Measurements from ENCODE around the gene CEP126.

Gene CEP126

GRCh38 chr11:101913656-101914055, 1.2 kb upstream of the CEP126 start:
- no peak overlapping the region for H3K4me3 ChIP-seq (replicated peaks in 1 of 2; ENCODE audit: low read depth in 2 of 2, low read length in 2 of 2)
- DNase-seq (ENCODE audit: low read depth in 2 of 2), result no peak
- TF ChIP-seq, protein P1, sequence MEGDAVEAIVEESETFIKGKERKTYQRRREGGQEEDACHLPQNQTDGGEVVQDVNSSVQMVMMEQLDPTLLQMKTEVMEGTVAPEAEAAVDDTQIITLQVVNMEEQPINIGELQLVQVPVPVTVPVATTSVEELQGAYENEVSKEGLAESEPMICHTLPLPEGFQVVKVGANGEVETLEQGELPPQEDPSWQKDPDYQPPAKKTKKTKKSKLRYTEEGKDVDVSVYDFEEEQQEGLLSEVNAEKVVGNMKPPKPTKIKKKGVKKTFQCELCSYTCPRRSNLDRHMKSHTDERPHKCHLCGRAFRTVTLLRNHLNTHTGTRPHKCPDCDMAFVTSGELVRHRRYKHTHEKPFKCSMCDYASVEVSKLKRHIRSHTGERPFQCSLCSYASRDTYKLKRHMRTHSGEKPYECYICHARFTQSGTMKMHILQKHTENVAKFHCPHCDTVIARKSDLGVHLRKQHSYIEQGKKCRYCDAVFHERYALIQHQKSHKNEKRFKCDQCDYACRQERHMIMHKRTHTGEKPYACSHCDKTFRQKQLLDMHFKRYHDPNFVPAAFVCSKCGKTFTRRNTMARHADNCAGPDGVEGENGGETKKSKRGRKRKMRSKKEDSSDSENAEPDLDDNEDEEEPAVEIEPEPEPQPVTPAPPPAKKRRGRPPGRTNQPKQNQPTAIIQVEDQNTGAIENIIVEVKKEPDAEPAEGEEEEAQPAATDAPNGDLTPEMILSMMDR (IDR thresholded peaks at IDR 0.05; ENCODE audit: low read depth, low read length), result no peak

GRCh38 chr11:101914341-101914737, 471 bp upstream of the CEP126 start:
- peak in 1 of 2 donors; percentile 65 for DNase-seq (ENCODE audit: low read depth in 2 of 2)
- peak overlapping the region; percentile 77 to 81 for H3K4me3 ChIP-seq (replicated peaks in 1 of 2; ENCODE audit: low read depth in 2 of 2, low read length in 2 of 2)
- TF ChIP-seq, protein P1 (IDR thresholded peaks at IDR 0.05; ENCODE audit: low read depth, low read length), result no peak

- TF ChIP-seq, protein P1 (IDR thresholded peaks at IDR 0.05; ENCODE audit: low read depth, low read length), result no peak
- DNase-seq (ENCODE audit: low read depth in 2 of 2), result peak; percentile 78 to 81
- peak overlapping the region; percentile 77 to 81 for H3K4me3 ChIP-seq (replicated peaks in 1 of 2; ENCODE audit: low read depth in 2 of 2, low read length in 2 of 2)
Measured at GRCh38 chr11:101915791-101916291, 1.0 kb downstream of the CEP126 start.

- peak within 1 kb of the TSS; percentile 77 to 81 for H3K4me3 ChIP-seq (replicated peaks in 1 of 2; ENCODE audit: low read depth in 2 of 2, low read length in 2 of 2)
- no peak for DNase-seq (ENCODE audit: low read depth in 2 of 2)
- TF ChIP-seq, protein P1 (IDR thresholded peaks at IDR 0.05; ENCODE audit: low read depth, low read length), result no peak
Measured at GRCh38 chr11:101916422-101916821, 1.6 kb downstream of the CEP126 start, which contains the start of gene ANGPTL5. ANGPTL5 (minus strand) TSS chr11:101916522; CDS start chr11:101907909, 8,613 bp downstream.

- TF ChIP-seq, protein P1 (IDR thresholded peaks at IDR 0.05; ENCODE audit: low read depth, low read length), result no peak
- no peak overlapping the region for H3K4me3 ChIP-seq (replicated peaks in 1 of 2; ENCODE audit: low read depth in 2 of 2, low read length in 2 of 2)
- no peak for DNase-seq (ENCODE audit: low read depth in 2 of 2)
Measured at GRCh38 chr11:101917226-101917625, 2.4 kb downstream of the CEP126 start.

- TF ChIP-seq, protein P1 (IDR thresholded peaks at IDR 0.05; ENCODE audit: low read depth, low read length), result no peak
- no peak overlapping the region for H3K4me3 ChIP-seq (replicated peaks in 1 of 2; ENCODE audit: low read depth in 2 of 2, low read length in 2 of 2)
- DNase-seq (ENCODE audit: low read depth in 2 of 2), result no peak
Measured at GRCh38 chr11:101920992-101921391, 6.2 kb downstream of the CEP126 start.

DNA sequence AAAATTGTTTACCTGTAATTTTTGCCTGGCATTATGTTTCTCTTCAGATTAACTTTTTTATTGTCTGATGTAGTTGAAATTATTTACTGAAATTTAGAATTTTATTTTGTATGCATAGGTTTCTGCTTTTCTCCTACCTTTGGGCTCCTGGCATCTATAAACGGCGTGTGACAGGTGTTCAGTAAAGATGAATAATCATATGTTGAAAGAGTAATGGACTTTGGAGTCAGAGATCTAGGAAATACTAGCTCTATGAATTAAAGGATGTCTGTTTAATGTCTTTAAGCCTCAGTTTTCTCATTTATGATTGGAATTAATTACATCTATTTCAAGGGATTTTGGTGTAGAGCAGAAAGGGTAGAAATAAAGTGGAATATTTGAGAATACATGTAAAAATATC, 8.7 kb downstream of the CEP126 start:
- no peak for DNase-seq (ENCODE audit: low read depth in 2 of 2)
- TF ChIP-seq, protein P1 (IDR thresholded peaks at IDR 0.05; ENCODE audit: low read depth, low read length), result no peak
- no peak overlapping the region for H3K4me3 ChIP-seq (replicated peaks in 1 of 2; ENCODE audit: low read depth in 2 of 2, low read length in 2 of 2)

All from cardiac fibroblast (primary cell).